ENCODE data around the gene C1orf167. TPM values are rescaled to one million over a fixed set of nuclear protein-coding genes. Genes with fewer than 3 reads are reported as not detected.
A peak's percentile ranks its signal among the peaks of the same experiment; 100 is the strongest.

The C1orf167 gene
- total and polyA plus RNA-seq, 2 of the 8 experiments (the other 6 are each of a cell fraction or from before 2014, with no cell fraction given), result 0.70 to 1.3 TPM

- H3K56ac ChIP-seq (replicated peaks; ENCODE audit: insufficient read length, low read depth, low read length), result no peak overlapping the region
- H3K18ac ChIP-seq (ENCODE audit: extremely low read depth, low read length), result peak overlapping the region; percentile 87
- H3K4me3 ChIP-seq (ENCODE audit: extremely low read depth in 1 of 4, insufficient read depth in 2 of 4, low read depth in 3 of 4, low read length in 4 of 4), result peak overlapping the region in 1 of 4 experiments; percentile 34; a peak in 4 of 8 replicates
- peaks cover 0 to 2% (median under 1%) of the 10 kb centered on the region in 4 experiments; a peak in 2 of 8 replicates for H3K36me3 ChIP-seq (ENCODE audit: control insufficient read depth in 2 of 4, insufficient read depth in 4 of 4, low read length in 3 of 4)
- ChIA-PET POLR2A (ENCODE audit: partially characterized antibody) (interaction anchor here (0.7 to 2.0 kb wide), 10 partner anchors 9 to 196 kb away, joined by 3 to 9 read pairs (median 4); partner anchors contain the start of gene AGTRAP), CTCF (ENCODE audit: partially characterized antibody) (interaction anchor here (0.6 to 5.4 kb wide), 25 partner anchors 9 to 438 kb away, joined by 3 to 49 read pairs (median 4); partner anchors contain the start of genes CLCN6 and MTHFR)
- H3K27ac ChIP-seq (ENCODE audit: low read depth, low read length), result no peak overlapping the region
- peak overlapping the region; percentile 88; the same call in 1 of the 2 replicates for H2BK5ac ChIP-seq (ENCODE audit: low read depth, low read length)
- no peak overlapping the region for H2BK120ac ChIP-seq (replicated peaks; ENCODE audit: low read depth, low read length)
- no peaks in the 10 kb centered on the region for H3K79me1 ChIP-seq (ENCODE audit: low read depth, low read length)
- FAIRE-seq (no peak), DNase-seq (ENCODE audit: low read depth in 1 of 2, low spot score in 2 of 2) (peak; percentile 84 to 91)
- no peaks in the 10 kb centered on the region for H3K27me3 ChIP-seq (replicated peaks in 1 of 4; ENCODE audit: control insufficient read depth in 3 of 4, extremely low read depth in 1 of 4, insufficient read depth in 3 of 4, low read length in 3 of 4)
- peak overlapping the region; percentile 67 for H4K91ac ChIP-seq (replicated peaks; ENCODE audit: insufficient read length, low read length)
- 31% methylated on average over 24 of the region's 30 CpGs; no CpG with 5 or more reads in 1 of the 2 experiments for WGBS, 2 experiments (ENCODE audit: extremely low coverage in 1 of 2, insufficient coverage in 1 of 2, insufficient read length in 1 of 2, insufficient replicate concordance in 2 of 2, low coverage in 1 of 2, low lambda C conversion rate in 2 of 2, missing lambda C conversion rate in 1 of 2)
- no peak overlapping the region for H2AK5ac ChIP-seq (ENCODE audit: low read depth, low read length)
- peak overlapping the region; percentile 98 for H2BK12ac ChIP-seq (ENCODE audit: low read depth, low read length)
- H3K79me2 ChIP-seq (ENCODE audit: control insufficient read depth in 1 of 2, insufficient read depth in 2 of 2, low read length in 2 of 2), result no peaks in the 10 kb centered on the region
- H4K5ac ChIP-seq (ENCODE audit: insufficient read length, low read depth, low read length), result no peak overlapping the region
- peak overlapping the region; percentile 72; the same call in 1 of the 2 replicates for H2BK15ac ChIP-seq (ENCODE audit: low read length)
- peaks cover 0 to 1% of the 10 kb centered on the region in 2 experiments for H4K20me1 ChIP-seq (replicated peaks in 1 of 2; ENCODE audit: control insufficient read depth in 1 of 2, insufficient read depth in 2 of 2, low read length in 2 of 2)
- no peaks in the 10 kb centered on the region for H3K9me3 ChIP-seq (ENCODE audit: insufficient read depth in 2 of 2, low read depth in 1 of 2, low read length in 1 of 2)
- H3K14ac ChIP-seq (ENCODE audit: insufficient read length), result no peak overlapping the region
- no peaks in the 10 kb centered on the region for H3K23me2 ChIP-seq (ENCODE audit: low read depth, low read length)
- no peak overlapping the region for H3K23ac ChIP-seq (ENCODE audit: insufficient read length)
- H2BK20ac ChIP-seq (ENCODE audit: low read length), result 0 out of 2 replicates have a peak overlapping the region, but pooled peaks have one; percentile 34
- peak overlapping the region; percentile 12 for H3K4ac ChIP-seq (replicated peaks; ENCODE audit: insufficient read length, low read depth, low read length)
- no peak overlapping the region for H2AFZ ChIP-seq (ENCODE audit: low read length)
- peak overlapping the region; percentile 3 to 58; a peak in 3 of 4 replicates for H3K4me2 ChIP-seq (ENCODE audit: insufficient read depth in 1 of 2, low read depth in 2 of 2, low read length in 2 of 2)
- peaks cover 7 to 34% (median 25%) of the 10 kb centered on the region in 4 experiments for H3K4me1 ChIP-seq (replicated peaks in 1 of 4; ENCODE audit: control insufficient read depth in 3 of 4, insufficient read depth in 4 of 4, low read length in 3 of 4)
- 0 out of 2 replicates have a peak overlapping the region, but pooled peaks have one; percentile 45 for H4K8ac ChIP-seq (ENCODE audit: extremely low read depth, insufficient read depth, low read length)
- H3K9ac ChIP-seq (replicated peaks in 1 of 4; ENCODE audit: extremely low read depth in 1 of 4, low read depth in 3 of 4, low read length in 3 of 4), result no peak overlapping the region
- TF ChIP-seq USF2 (IDR thresholded peaks at IDR 0.05; ENCODE audit: low read length), result no peak
- no peak for TF ChIP-seq RFX5 (IDR thresholded peaks at IDR 0.05; ENCODE audit: borderline replicate concordance, low read depth, low read length)
- TF ChIP-seq TAF7 (optimal IDR thresholded peaks at IDR 0.05; ENCODE audit: borderline replicate concordance, low read depth, low read length), result peak; percentile 54
- peak; percentile 46; the same call in 1 of the 2 replicates for TF ChIP-seq TEAD4 (IDR thresholded peaks at IDR 0.05; ENCODE audit: low read depth, low read length)
- TF ChIP-seq ATF2 (IDR thresholded peaks at IDR 0.05; ENCODE audit: low read length), result no peak
- no peak for TF ChIP-seq SAP30 (IDR thresholded peaks at IDR 0.05; ENCODE audit: insufficient read depth, insufficient replicate concordance, low read length)
- no peak for TF ChIP-seq SIX5 (IDR thresholded peaks at IDR 0.05; ENCODE audit: low read depth, low read length)
Observed at GRCh38 chr1:11784993-11785769, 23.2 kb downstream of the C1orf167 start.
